Esophagus (tissue), 2 donors: ENCODE measurements around the gene TC2N. TPM values are rescaled to one million over a fixed set of nuclear protein-coding genes. Genes with fewer than 3 reads are reported as not detected.
A peak's percentile ranks its signal among the peaks of the same experiment; 100 is the strongest.

Source experiments
- H3K27ac ChIP-seq, 2 donors: one replicate each; pipeline ENCODE4 v1.5.1; 2013; ENCODE audit warnings: low read depth in 2 of 2, mild to moderate bottlenecking in 2 of 2, inconsistent platforms in 1 of 2, low read length in 1 of 2, moderate library complexity in 1 of 2
- H3K27me3 ChIP-seq, 2 donors: one replicate each; pipeline ENCODE4 v1.6.1; 2013; ENCODE audit warnings: low read length in 2 of 2, control low read depth in 1 of 2, mild to moderate bottlenecking in 1 of 2; ENCODE audit not compliant: insufficient read depth in 2 of 2, control insufficient read depth in 1 of 2
- H3K36me3 ChIP-seq, 2 donors: one replicate each; pipeline ENCODE4 v1.6.1; 2013; ENCODE audit warnings: low read length in 1 of 2; ENCODE audit not compliant: control insufficient read depth in 2 of 2, insufficient read depth in 2 of 2
- H3K4me1 ChIP-seq, 2 donors: one replicate each; pipeline ENCODE4 v1.6.1; 2013; ENCODE audit warnings: low read length in 1 of 2; ENCODE audit not compliant: control insufficient read depth in 2 of 2, insufficient read depth in 2 of 2
- H3K4me3 ChIP-seq, 2 donors: one replicate each; pipeline ENCODE4 v1.5.1; 2013; ENCODE audit warnings: low read length in 2 of 2, mild to moderate bottlenecking in 2 of 2, low read depth in 1 of 2, moderate library complexity in 1 of 2
- H3K9me3 ChIP-seq, 2 donors: one replicate each; pipeline ENCODE4 v1.6.1; 2013; ENCODE audit warnings: mild to moderate bottlenecking in 2 of 2, low read depth in 1 of 2, low read length in 1 of 2, moderate library complexity in 1 of 2; ENCODE audit not compliant: control insufficient read depth in 2 of 2, insufficient read depth in 1 of 2
- WGBS, 2 donors: extraction: QIAGEN DNeasy Blood & Tissue Kit; methylation state at CpG; one replicate each; pipeline ENCODE4 v1.1.7; 2013; 5-methylcytosine and 5-hydroxymethylcytosine counted together
- polyA plus RNA-seq, 2 donors: library from polyadenylated mRNA; stranded (reverse); fragments of 200-250 nt; gene quantifications; one replicate each; pipeline ENCODE4 v1.2.3, GENCODE V29; 2013
- donor health status: healthy with polysubstance abuse.
- donor health status: Bipolar disorder and iron deficiency.

The TC2N gene
- polyA plus RNA-seq, 2 donors, result 14.9 TPM

- 81 to 88% methylated on average over 3 of the region's 3 CpGs for WGBS, 2 donors
- Histone ChIP-seq H3K27ac (no peak overlapping the region), H3K36me3 (no peaks in the 10 kb centered on the region), H3K4me3 (no peak overlapping the region), H3K9me3 (no peaks in the 10 kb centered on the region), H3K27me3 (no peaks in the 10 kb centered on the region), H3K4me1 (peaks cover 4 to 13% of the 10 kb centered on the region in 2 donors)
Measured at GRCh38 chr14:91891721-91892220, 24.4 kb upstream of the TC2N start.

DNA sequence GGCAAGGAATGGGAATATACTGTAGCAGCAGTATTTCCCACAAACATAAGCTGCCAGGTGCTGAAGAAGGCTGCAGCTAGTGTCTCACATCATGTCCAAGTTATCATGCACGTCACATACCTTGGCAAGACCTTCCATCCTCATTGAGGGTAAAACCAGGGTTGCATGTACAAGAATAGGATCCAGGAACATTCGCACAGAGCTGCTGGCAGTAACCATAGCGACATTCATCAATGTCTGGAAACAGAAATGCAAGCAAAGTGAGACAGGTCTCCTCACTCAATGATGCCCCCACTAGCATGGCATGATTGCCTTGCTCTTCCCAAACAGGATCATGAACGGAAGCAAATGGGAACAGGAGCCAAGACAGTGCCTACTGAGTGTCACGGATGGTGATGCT lies 23.8 kb upstream of the TC2N start:
- no peaks in the 10 kb centered on the region for H3K36me3 ChIP-seq
- no peak overlapping the region for H3K27ac ChIP-seq
- H3K4me1 ChIP-seq, result peaks cover 4 to 10% of the 10 kb centered on the region in 2 donors
- H3K9me3 ChIP-seq, result no peaks in the 10 kb centered on the region
- no peaks in the 10 kb centered on the region for H3K27me3 ChIP-seq
- no peak overlapping the region for H3K4me3 ChIP-seq
- WGBS, 2 donors, result 89 to 90% methylated on average over 5 of the region's 5 CpGs

DNA sequence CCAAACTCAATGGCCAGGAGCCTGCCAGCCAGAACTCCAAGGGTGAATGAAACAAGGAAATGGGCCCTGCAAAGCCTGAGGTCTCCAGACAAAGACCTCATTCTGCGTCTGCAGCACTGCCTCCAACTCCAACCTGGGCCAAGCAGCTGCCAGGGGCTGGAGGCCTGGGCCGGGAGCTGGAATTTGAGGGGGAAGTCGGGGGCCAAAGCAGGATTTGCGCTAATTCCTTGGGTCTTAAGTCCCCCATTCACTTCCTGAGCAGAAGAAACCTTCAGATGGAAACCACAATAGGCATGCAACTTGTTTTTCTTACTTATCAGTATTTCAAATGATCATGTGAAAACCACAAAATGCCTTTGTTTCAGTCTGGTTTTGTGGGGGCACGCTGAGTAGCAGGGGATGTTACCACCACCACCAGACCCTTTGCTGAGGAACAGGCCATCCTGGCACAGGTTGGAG lies 23.0 kb upstream of the TC2N start:
- Histone ChIP-seq H3K9me3 (no peaks in the 10 kb centered on the region), H3K4me1 (peaks cover 4 to 10% of the 10 kb centered on the region in 2 donors), H3K27me3 (no peaks in the 10 kb centered on the region), H3K4me3 (no peak overlapping the region), H3K36me3 (no peaks in the 10 kb centered on the region), H3K27ac (peak overlapping the region in 1 of 2 donors; percentile 26)
- 36 to 54% methylated on average over 5 of the region's 5 CpGs for WGBS, 2 donors

- Histone ChIP-seq H3K4me3 (no peak overlapping the region), H3K9me3 (no peaks in the 10 kb centered on the region), H3K27ac (peak overlapping the region; percentile 0 to 22), H3K27me3 (no peaks in the 10 kb centered on the region), H3K4me1 (peaks cover 6 to 11% of the 10 kb centered on the region in 2 donors), H3K36me3 (no peaks in the 10 kb centered on the region)
- 38 to 53% methylated on average over 13 of the region's 13 CpGs for WGBS, 2 donors
Measured at GRCh38 chr14:91889477-91890211, 22.3 kb upstream of the TC2N start.

DNA sequence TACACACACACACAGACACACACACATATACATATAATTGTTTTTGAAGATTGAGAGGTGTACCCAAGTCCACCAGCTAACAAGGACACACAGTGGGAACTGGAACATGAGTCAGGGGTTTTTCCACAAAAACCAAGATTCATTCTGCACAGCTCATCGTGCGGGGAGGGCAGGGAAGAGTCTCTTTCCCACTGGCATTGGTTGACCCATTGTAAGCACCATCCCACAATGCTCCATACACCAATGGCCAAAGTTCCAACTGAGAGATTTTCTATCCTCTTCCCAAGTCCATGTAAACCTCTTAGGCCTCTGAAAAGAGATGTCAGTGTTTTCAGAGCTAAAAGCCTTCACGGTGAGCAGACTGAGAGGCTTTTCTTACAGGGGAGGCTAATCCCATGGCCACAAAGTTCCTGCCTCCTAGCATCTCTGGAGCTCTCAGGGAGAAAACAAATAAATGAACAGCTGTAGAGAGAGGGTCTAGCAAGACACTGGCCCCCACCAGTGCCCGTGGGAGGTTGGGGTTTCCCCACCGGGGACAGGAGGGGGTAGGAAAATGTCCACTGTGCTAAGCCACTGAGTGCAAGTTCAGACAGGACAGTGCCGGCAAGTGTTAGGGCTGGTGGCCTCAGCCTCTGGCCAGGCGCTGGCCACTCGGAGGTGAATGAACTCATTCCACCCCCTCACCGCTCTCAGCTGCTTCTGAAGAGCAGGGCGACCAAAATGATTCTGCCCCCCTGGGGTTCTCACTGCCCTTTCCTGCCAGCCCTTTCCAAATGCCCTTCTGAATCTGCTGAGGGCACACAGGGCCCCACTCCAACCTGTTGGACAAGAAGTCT lies 21.5 kb upstream of the TC2N start:
- WGBS, 2 donors, result 80 to 84% methylated on average over 10 of the region's 10 CpGs
- no peaks in the 10 kb centered on the region for H3K27me3 ChIP-seq
- no peaks in the 10 kb centered on the region for H3K36me3 ChIP-seq
- no peak overlapping the region for H3K27ac ChIP-seq
- no peaks in the 10 kb centered on the region for H3K9me3 ChIP-seq
- no peak overlapping the region for H3K4me3 ChIP-seq
- peaks cover 6 to 12% of the 10 kb centered on the region in 2 donors for H3K4me1 ChIP-seq

- Histone ChIP-seq H3K27ac (no peak overlapping the region), H3K27me3 (no peaks in the 10 kb centered on the region), H3K4me3 (no peak overlapping the region), H3K9me3 (no peaks in the 10 kb centered on the region), H3K4me1 (peaks cover 6 to 15% of the 10 kb centered on the region in 2 donors), H3K36me3 (peaks cover 0 to 2% of the 10 kb centered on the region in 2 donors)
- WGBS, 2 donors, result 97 to 98% methylated on average over 8 of the region's 8 CpGs
Measured at GRCh38 chr14:91886961-91887360, 19.6 kb upstream of the TC2N start.

- Histone ChIP-seq H3K4me3 (no peak overlapping the region), H3K9me3 (no peaks in the 10 kb centered on the region), H3K27ac (no peak overlapping the region), H3K36me3 (peaks cover 0 to 2% of the 10 kb centered on the region in 2 donors), H3K4me1 (peaks cover 6 to 15% of the 10 kb centered on the region in 2 donors), H3K27me3 (no peaks in the 10 kb centered on the region)
- 68 to 72% methylated on average over 4 of the region's 4 CpGs for WGBS, 2 donors
Measured at GRCh38 chr14:91885839-91886238, 18.5 kb upstream of the TC2N start.

DNA sequence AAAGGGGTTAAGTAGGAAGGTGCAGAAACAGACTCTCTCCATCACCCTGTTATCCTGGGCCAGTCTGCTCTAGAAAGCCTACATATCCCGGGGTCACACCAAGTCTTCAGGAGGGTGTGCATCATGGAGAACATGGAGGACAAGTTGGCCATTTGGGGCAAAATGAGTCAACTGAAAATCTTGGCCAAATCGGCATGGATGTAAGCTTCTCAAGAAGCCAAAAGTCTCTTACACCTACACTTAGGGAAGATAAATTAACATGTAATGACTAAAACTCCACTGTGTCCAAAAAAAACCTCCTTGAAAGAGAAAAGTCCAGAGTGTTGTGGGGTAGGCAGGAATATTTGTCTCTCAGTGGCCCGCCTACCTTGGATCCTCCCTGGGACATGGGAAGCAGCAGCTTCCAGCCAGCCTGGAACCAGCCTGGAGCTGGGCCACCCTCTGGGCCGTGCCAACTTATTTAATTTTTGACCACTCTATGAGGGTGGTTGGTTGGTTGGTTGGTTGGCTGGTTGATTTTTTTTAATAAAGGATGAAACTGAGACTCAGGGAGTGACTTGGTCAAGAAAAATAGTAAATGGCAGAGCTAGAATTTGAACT lies 17.9 kb upstream of the TC2N start:
- Histone ChIP-seq H3K27ac (no peak overlapping the region), H3K27me3 (no peaks in the 10 kb centered on the region), H3K9me3 (no peaks in the 10 kb centered on the region), H3K36me3 (peaks cover 0 to 2% of the 10 kb centered on the region in 2 donors), H3K4me1 (peaks cover 6 to 10% of the 10 kb centered on the region in 2 donors), H3K4me3 (no peak overlapping the region)
- WGBS, 2 donors, result 91 to 93% methylated on average over 4 of the region's 4 CpGs

GRCh38 chr14:91884664-91885063 lies 17.3 kb upstream of the TC2N start:
- Histone ChIP-seq H3K9me3 (no peaks in the 10 kb centered on the region), H3K27me3 (no peaks in the 10 kb centered on the region), H3K36me3 (peaks cover 0 to 2% of the 10 kb centered on the region in 2 donors), H3K4me1 (peaks cover 6 to 8% of the 10 kb centered on the region in 2 donors), H3K27ac (peak overlapping the region in 1 of 2 donors; percentile 18), H3K4me3 (no peak overlapping the region)
- WGBS, 2 donors, result 65 to 75% methylated on average over 6 of the region's 6 CpGs
